GM13976 (cell line): Measurements from ENCODE around the gene SEBOX.

Source experiments
- DNase-seq: peaks from one replicate; pipeline ENCODE4 v3.0.0; 2012; ENCODE audit warnings: low spot score
- in situ Hi-C: fragments of 300-500 bp; cut with MboI; formaldehyde crosslinking; loops from one replicate; pipeline ENCODE4 v1.12.0; 2022; ENCODE audit warnings: low sequenced_read_pairs, mixed read lengths, inconsistent platforms; ENCODE audit not compliant: unreplicated experiment
- TF ChIP-seq, protein P1 (sequence below): IDR thresholded peaks from 2 replicates; pipeline ENCODE4 v1.5.1; 2012; ENCODE audit warnings: borderline replicate concordance, mild to moderate bottlenecking; ENCODE audit not compliant: insufficient read depth; ENCODE audit errors: extremely low read depth, missing control alignments, control extremely low read depth

Gene SEBOX

DNA sequence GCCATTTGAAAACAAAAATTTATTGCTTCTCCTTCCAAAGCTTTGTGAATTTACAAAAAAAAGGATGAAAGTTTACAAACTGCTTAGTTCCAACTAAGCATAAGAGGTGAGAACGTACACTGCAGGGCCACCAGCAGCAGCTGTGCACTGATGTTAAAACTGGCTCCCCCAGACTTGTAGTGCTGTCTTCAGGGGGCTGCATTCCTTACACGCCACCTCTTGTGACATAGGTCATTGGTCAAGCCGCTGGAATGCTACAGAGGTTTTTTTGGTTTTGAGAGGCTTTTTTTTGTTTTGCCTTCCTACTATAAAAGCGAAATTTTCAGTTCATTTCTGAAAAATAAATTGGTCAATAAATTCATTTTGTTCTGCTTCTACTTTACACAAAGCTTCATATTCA lies 36.7 kb downstream of the SEBOX start:
- DNase-seq: no peak
- in situ Hi-C loops: no loop called here
- TF ChIP-seq, protein P1, sequence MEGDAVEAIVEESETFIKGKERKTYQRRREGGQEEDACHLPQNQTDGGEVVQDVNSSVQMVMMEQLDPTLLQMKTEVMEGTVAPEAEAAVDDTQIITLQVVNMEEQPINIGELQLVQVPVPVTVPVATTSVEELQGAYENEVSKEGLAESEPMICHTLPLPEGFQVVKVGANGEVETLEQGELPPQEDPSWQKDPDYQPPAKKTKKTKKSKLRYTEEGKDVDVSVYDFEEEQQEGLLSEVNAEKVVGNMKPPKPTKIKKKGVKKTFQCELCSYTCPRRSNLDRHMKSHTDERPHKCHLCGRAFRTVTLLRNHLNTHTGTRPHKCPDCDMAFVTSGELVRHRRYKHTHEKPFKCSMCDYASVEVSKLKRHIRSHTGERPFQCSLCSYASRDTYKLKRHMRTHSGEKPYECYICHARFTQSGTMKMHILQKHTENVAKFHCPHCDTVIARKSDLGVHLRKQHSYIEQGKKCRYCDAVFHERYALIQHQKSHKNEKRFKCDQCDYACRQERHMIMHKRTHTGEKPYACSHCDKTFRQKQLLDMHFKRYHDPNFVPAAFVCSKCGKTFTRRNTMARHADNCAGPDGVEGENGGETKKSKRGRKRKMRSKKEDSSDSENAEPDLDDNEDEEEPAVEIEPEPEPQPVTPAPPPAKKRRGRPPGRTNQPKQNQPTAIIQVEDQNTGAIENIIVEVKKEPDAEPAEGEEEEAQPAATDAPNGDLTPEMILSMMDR: no peak

DNA sequence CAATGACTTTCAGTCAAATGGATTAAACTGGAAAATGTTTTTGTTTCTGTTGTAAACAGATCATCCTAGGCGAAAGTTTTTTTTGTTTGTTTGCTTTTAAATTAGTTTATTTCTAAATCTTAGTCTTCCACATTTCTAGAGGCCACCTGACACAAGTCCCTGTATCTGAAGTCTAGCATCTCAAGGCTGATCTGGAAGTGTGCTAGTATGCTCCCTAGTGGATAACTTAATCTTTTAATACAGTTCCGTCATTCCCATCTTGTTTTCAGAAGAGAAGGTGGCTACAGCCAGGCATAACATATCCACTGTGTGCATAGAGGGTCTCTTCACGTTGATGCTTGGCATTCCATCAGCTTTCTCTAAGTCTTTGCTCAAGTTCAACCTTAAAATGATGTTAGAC lies 37.3 kb downstream of the SEBOX start:
- in situ Hi-C loops: no loop called here
- DNase-seq: no peak
- TF ChIP-seq, protein P1: no peak

DNA sequence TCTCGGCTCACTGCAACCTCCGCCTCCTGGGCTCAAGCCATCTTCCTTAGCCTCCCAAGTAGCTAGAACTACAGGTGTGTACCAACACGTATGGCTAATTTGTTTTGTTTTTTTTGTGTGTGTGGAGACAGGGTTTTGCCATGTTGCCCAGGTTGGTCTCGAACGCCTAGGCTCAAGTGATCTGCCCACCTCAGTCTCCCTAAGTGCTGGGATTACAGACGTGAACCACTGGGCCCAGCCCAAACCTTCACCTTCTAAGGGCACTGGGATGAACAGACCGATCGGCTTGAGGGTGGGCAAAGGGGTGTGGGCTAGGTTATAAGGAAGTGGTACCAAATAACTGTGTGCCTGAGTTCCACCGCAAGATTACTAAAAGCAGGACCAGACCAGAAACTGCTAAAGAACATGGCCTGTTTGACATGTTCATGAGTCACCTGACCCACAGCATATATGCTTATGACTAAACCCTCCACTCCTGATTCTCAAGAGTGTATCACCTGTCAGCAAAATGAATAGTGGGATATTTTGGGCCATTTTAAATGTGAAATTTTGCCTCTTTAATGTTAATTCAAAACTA lies 37.9 kb downstream of the SEBOX start:
- in situ Hi-C loops: no loop called here
- DNase-seq: no peak
- TF ChIP-seq, protein P1: no peak

DNA sequence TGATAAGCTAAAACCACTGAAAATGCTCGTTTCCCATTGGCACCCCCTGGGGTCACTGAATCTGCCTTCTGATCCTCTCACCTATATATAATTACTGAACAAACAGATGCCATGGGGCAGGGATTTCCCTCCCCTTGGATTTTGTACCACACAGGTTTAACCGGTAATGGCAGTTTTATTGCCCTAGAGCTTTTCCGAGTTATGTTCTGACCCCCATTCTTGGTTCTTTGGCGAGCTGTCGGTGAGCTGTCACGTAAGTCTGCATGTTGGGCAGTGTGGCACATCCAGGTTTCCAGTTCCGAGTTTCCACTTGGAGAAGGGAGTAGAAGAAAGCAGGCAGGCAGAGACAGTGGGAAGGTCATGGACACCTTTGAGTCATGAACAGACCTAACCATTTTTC lies 38.9 kb downstream of the SEBOX start:
- TF ChIP-seq, protein P1: no peak
- no peak for DNase-seq
- in situ Hi-C loops: no loop called here

DNA sequence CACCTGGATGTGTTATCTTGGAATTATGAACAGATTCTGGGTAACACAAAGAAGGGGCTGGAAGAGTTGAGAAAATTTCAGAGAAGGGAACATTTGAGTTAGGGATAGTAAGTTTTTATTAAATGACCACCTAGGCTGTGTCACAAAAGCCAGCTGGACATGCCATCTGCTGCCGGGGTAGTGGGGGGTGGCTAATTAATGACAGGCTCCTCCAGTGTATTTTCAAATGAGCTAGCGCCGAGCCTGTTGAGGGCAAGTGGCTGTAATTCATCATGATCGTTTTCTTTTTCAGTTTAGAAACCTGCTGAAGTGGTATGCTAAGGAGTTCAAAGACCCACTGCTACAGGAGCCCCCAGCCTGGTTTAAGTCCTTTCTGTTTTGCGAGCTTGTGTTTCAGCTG lies 39.8 kb downstream of the SEBOX start:
- DNase-seq: no peak
- TF ChIP-seq, protein P1: no peak
- in situ Hi-C loops: no loop called here

DNA sequence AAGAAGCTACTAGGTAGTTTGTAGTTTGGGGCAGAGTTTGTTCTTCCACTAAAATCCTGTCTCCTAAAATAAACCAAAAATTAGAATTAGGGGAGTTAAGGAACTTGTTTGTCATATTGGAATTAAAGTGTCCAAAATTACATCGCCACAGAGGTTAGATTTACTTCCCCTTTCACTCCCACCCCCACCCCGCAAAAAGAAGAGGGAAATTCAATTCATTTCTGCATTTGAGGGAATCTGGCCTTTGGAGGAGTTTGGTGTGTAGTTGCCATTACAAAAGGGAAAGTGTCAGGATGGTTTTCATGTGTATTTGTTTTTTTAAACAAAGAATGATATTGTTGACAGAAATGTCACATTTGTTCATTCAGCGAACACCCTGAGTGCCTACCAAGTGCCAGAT lies 40.2 kb downstream of the SEBOX start:
- TF ChIP-seq, protein P1: no peak
- in situ Hi-C loops: no loop called here
- no peak for DNase-seq

DNA sequence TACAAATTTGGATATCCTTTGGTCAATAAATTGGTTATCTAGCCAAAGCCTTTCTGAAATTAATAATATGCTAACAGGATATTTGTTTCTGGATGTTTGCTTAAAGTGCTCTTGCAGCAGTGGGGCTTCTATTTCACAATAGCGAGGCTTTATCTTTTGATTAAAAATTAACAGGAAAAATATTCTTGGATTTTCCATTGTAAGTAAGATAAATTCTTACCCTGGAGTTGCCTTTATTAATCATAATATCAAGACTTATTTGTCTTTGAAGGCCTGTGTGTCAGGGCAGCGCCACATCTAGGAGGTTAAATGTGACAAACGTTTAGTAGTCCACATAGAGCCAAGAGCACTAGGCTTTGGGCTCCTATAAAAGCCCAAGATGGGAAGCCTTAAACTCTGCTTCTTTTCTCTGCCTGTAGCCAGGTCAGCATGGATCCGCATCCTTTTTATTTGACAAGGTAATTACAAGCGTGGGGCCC lies 40.7 kb downstream of the SEBOX start:
- DNase-seq: no peak
- in situ Hi-C loops: no loop called here
- TF ChIP-seq, protein P1: no peak
